SH-SY5Y (cell line): Measurements from ENCODE around the gene CETP.

ENCODE experiments used
- GATA2 ChIP-seq: IDR thresholded peaks from 2 replicates; pipeline ENCODE4 v1.6.1; 2011; ENCODE audit warnings: mild to moderate bottlenecking, low read depth, low read length
- GATA3 ChIP-seq: IDR thresholded peaks from 2 replicates; pipeline ENCODE4 v1.6.1; 2011; ENCODE audit warnings: low read depth, mild to moderate bottlenecking, low read length, moderate library complexity

GRCh38 chr16:56961851-56962281 is at the start of gene CETP:
- TF ChIP-seq GATA3: no peak
- TF ChIP-seq GATA2: no peak
